ENCODE data around the gene BHMT. TPM values are rescaled to one million over a fixed set of nuclear protein-coding genes. Genes with fewer than 3 reads are reported as not detected.
"Not testable (repeated sequence)": the region's sequence is repeated elsewhere in the genome, so short reads cannot be mapped to it uniquely, and the experiment has no call there.

BHMT gene
- total RNA-seq, 2 donors from 2014 or later: not detected

DNA sequence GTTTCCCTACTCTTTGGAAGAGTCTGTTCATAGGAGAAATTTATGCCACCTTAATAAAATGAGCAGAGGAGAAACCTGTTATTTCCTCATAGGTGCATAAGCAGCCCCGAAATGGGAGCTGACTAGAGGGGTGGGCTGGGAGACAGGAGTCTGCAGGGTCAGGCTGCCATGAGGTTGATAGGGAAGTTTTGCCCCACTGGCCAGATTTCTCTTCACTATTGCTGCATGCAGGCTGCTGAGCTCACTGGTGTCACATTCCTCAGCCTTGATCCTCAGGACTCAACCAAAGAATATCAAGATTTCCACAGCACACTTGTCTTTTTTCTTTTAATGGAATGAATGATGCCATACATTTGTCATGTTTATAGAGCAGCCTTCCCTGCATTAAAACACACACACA lies 60.7 kb downstream of the BHMT start:
- WGBS, 2 donors: 70% methylated on average over 1 of the region's 1 CpG; no CpG with 5 or more reads in 1 of the 2 donors
- no peak for ATAC-seq
- peak in 1 of 4 donors; percentile 12 for DNase-seq
- intact Hi-C loops (cut with DNase I): no loop called here
- no peak for TF ChIP-seq POLR2A (IDR thresholded peaks at IDR 0.05)
- TF ChIP-seq, protein P1, sequence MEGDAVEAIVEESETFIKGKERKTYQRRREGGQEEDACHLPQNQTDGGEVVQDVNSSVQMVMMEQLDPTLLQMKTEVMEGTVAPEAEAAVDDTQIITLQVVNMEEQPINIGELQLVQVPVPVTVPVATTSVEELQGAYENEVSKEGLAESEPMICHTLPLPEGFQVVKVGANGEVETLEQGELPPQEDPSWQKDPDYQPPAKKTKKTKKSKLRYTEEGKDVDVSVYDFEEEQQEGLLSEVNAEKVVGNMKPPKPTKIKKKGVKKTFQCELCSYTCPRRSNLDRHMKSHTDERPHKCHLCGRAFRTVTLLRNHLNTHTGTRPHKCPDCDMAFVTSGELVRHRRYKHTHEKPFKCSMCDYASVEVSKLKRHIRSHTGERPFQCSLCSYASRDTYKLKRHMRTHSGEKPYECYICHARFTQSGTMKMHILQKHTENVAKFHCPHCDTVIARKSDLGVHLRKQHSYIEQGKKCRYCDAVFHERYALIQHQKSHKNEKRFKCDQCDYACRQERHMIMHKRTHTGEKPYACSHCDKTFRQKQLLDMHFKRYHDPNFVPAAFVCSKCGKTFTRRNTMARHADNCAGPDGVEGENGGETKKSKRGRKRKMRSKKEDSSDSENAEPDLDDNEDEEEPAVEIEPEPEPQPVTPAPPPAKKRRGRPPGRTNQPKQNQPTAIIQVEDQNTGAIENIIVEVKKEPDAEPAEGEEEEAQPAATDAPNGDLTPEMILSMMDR (IDR thresholded peaks at IDR 0.05): no peak
- H3K27me3 ChIP-seq: no peaks in the 10 kb centered on the region
- peaks cover 18% of the 10 kb centered on the region for H3K4me1 ChIP-seq
- no peaks in the 10 kb centered on the region for H3K36me3 ChIP-seq (replicated peaks in 1 of 2; ENCODE audit: insufficient read depth in 1 of 2, low read depth in 2 of 2)
- no peak overlapping the region for H3K27ac ChIP-seq
- H3K4me3 ChIP-seq: no peak overlapping the region
- no peaks in the 10 kb centered on the region for H3K9me3 ChIP-seq

DNA sequence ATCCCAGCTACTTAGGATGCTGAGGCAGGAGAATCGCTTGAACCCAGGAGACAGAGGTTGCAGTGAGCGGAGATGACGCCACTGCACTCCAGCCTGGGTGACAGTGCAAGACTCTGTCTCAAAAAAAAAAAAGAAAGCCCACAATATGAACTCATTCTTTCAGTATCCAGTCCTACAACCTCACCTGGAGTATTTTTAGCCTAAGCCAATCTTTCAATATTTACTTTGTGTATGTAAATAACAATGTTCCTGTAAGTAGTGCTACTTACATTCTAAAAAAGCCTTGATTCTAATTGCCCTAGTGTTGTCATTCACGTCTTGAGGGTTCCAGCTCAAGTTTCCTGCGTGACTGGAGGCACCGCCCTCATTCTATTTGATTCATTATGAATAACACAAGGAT lies 62.0 kb downstream of the BHMT start:
- ATAC-seq (peak; percentile 95), DNase-seq (peak; percentile 30 to 60 (median 41))
- Histone ChIP-seq H3K27ac (peak overlapping the region; percentile 17 to 59 (median 30)), H3K9me3 (no peaks in the 10 kb centered on the region), H3K4me3 (no peak overlapping the region), H3K36me3 (replicated peaks in 1 of 2; ENCODE audit: insufficient read depth in 1 of 2, low read depth in 2 of 2) (no peaks in the 10 kb centered on the region), H3K4me1 (peaks cover 18% of the 10 kb centered on the region), H3K27me3 (no peaks in the 10 kb centered on the region)
- TF ChIP-seq, protein P1 (IDR thresholded peaks at IDR 0.05): no peak
- no peak for TF ChIP-seq POLR2A (IDR thresholded peaks at IDR 0.05)
- 30 to 40% methylated on average over 6 of the region's 6 CpGs for WGBS, 2 donors
- intact Hi-C loops (cut with DNase I): no loop called here

DNA sequence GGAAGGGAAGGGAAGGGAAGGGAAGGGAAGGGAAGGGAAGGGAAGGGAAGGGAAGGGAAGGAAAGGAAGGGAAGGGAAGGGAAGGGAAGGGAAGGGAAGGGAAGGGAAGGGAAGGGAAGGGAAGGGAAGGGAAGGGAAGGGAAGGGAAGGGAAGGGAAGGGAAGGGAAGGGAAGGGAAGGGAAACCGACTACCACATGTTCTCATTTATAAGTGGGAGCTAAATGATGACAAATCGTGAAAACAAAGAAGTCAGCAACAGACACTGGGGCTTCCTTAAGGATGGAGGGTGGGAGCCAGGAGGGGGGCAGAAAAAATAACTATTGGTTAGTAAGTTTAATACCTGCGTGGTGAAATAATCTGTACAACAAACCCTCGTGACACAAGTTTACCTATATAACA lies 68.8 kb downstream of the BHMT start:
- H3K36me3 ChIP-seq (replicated peaks in 1 of 2; ENCODE audit: insufficient read depth in 1 of 2, low read depth in 2 of 2); H3K27me3 ChIP-seq; H3K27ac ChIP-seq; H3K4me3 ChIP-seq; ATAC-seq; H3K9me3 ChIP-seq; DNase-seq; intact Hi-C loops (cut with DNase I): not testable (repeated sequence)
- H3K4me1 ChIP-seq: peaks cover 12% of the 10 kb centered on the region
- WGBS, 2 donors: 83 to 89% methylated on average over 4 of the region's 4 CpGs

DNA sequence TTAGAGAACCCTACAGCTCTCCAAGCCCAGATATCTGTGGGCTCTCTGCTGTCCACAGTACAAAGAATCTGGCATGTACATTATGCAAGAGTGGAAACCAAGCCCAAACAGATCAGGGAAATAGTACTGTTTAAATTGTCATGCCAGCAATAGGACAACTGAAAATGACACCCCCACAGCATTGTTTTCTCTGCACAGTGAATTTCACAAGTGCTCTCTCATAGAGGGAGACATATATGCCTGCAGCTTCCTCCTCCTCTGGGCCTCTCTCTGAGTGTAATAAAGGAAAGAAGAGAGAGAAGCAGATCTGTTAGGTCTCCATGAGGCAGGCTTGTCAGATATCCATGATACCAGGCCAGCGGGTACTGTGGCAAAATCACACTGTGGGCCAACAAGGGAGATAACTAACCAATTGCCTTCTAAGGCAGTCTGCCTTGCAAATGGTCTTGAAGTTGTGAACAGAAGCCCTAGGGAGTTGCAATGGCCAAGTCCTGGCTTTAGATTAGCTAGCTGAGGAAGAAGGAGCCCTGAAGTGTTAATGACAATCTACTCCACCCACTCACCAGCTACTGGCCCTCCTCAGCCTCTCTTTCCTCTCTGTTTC lies 69.9 kb downstream of the BHMT start:
- H3K9me3 ChIP-seq: no peaks in the 10 kb centered on the region
- DNase-seq (no peak), ATAC-seq (peak; percentile 38)
- TF ChIP-seq, protein P1 (IDR thresholded peaks at IDR 0.05): no peak
- no peak for TF ChIP-seq POLR2A (IDR thresholded peaks at IDR 0.05)
- 14 to 25% methylated on average over 1 of the region's 1 CpG for WGBS, 2 donors
- H3K4me3 ChIP-seq: no peak overlapping the region
- no peaks in the 10 kb centered on the region for H3K27me3 ChIP-seq
- intact Hi-C loops (cut with DNase I): no loop called here
- peak overlapping the region in 1 of 4 donors; percentile 4 for H3K27ac ChIP-seq
- H3K4me1 ChIP-seq: peaks cover 12% of the 10 kb centered on the region
- no peaks in the 10 kb centered on the region for H3K36me3 ChIP-seq (replicated peaks in 1 of 2; ENCODE audit: insufficient read depth in 1 of 2, low read depth in 2 of 2)

Small RNA genes lying within 50 kb of the gene (small RNA-seq; reads per million reads assigned to genes)
- gene RNY3P1: not detected

Other genes starting within 250 kb of the BHMT start
- gene ARSB, start 126.5 kb upstream of the BHMT start, total RNA-seq: 10 to 100 TPM in 1 of 2 donors, 1 to 10 TPM in 1; 9.9 to 12.2 TPM
- gene DMGDH, start 42.1 kb upstream of the BHMT start, total RNA-seq: 1 to 10 TPM; 4.7 to 7.3 TPM
- 1 to 10 TPM; 1.6 to 2.6 TPM for gene BHMT2, start 42.0 kb upstream of the BHMT start, total RNA-seq
- 10 to 100 TPM; 11.9 to 15.8 TPM for gene JMY, start 124.3 kb downstream of the BHMT start, total RNA-seq